Transverse colon (tissue), 4 donors: ENCODE measurements around the gene GFRA1. TPM values are rescaled to one million over a fixed set of nuclear protein-coding genes. Genes with fewer than 3 reads are reported as not detected.

ENCODE experiments used
- DNase-seq: peaks from one replicate; pipeline ENCODE4 v3.0.0-alpha.2; 2019
- H3K27ac ChIP-seq, 4 donors: fragments of 200-600 bp; sonication (generic); 2 replicates each; pipeline ENCODE4 v1.5.1; 2016 to 2018; ENCODE audit warnings: inconsistent platforms in 4 of 4
- H3K27me3 ChIP-seq: fragments of 200-600 bp; sonication (generic); 2 replicates; pipeline ENCODE4 v1.5.1; 2017; ENCODE audit warnings: inconsistent platforms
- H3K36me3 ChIP-seq, 4 donors: fragments of 200-600 bp; sonication (generic); 2 replicates each; pipeline ENCODE4 v1.5.1; 2017 to 2019; ENCODE audit warnings: inconsistent platforms in 4 of 4
- H3K4me1 ChIP-seq, 4 donors: fragments of 200-600 bp; sonication (generic); 2 replicates each; pipeline ENCODE4 v1.5.1; 2017 to 2020; ENCODE audit warnings: inconsistent platforms in 4 of 4
- H3K4me3 ChIP-seq, 4 donors: fragments of 200-600 bp; sonication (generic); 1 replicate in 1 of 4; 2 replicates in 3 of 4; pipeline versions ENCODE4 v1.5.1 to v1.6.1; 2017 to 2019; ENCODE audit warnings: inconsistent platforms in 4 of 4
- H3K9me3 ChIP-seq, 2 donors: fragments of 200-600 bp; sonication (generic); 2 replicates each; pipeline ENCODE4 v1.5.1; 2017 to 2019; ENCODE audit warnings: inconsistent platforms in 2 of 2
- EP300 ChIP-seq: sonication (generic); formaldehyde crosslinking; IDR thresholded peaks from one replicate; pipeline ENCODE4 v1.6.1; 2017; ENCODE audit warnings: antibody characterized with exemption, low read depth
- POLR2A ChIP-seq: fragments of 450-650 bp; IDR thresholded peaks from one replicate; pipeline ENCODE4 v1.6.1; 2016; ENCODE audit warnings: antibody characterized with exemption, mild to moderate bottlenecking, moderate library complexity
- POLR2AphosphoS5 ChIP-seq, 3 donors: sonication (generic); formaldehyde crosslinking; IDR thresholded peaks; one replicate each; pipeline ENCODE4 v1.6.1; 2016; ENCODE audit warnings: antibody characterized with exemption in 3 of 3
- WGBS, 2 donors: methylation state at CpG; one replicate each; pipeline ENCODE4 v1.1.5; 2018; ENCODE audit warnings: low coverage in 1 of 2; 5-methylcytosine and 5-hydroxymethylcytosine counted together
- in situ Hi-C, 4 donors: fragments of 200-750 bp; cut with MboI; loops; one replicate each; pipeline versions ENCODE4 v1.15.0 to v1.15.1; 2017; ENCODE audit warnings: low sequenced_read_pairs in 3 of 4, low pct_ligation_motif_present in 1 of 4, low pct_unique_long_range_greater_than_20kb in 1 of 4
- intact Hi-C: fragments of 100-400 bp; cut with DNase I; formaldehyde crosslinking; loops from one replicate; pipeline ENCODE4 v1.15.1; 2023; ENCODE audit warnings: low total_unique reads
- total RNA-seq, 4 donors: library from RNA; depleted of rRNA; stranded (reverse); fragments of >200 nt; gene quantifications; one replicate each; pipeline ENCODE4 v1.1.0, GENCODE V29; 2016
- TF ChIP-seq, protein P1 (sequence below), 5 experiments: fragments of 200-600 bp in 3 of 5; fragments of 450-650 bp in 2 of 5; sonication (generic) in 3 of 5; IDR thresholded peaks; 1 replicate in 2 of 5; 2 replicates in 3 of 5; pipeline ENCODE4 v1.5.1; 2016 to 2017; ENCODE audit warnings: antibody characterized with exemption in 5 of 5, inconsistent platforms in 3 of 5, mild to moderate bottlenecking in 2 of 5, moderate library complexity in 1 of 5

The GFRA1 gene
- total RNA-seq, 4 donors from 2014 or later: 12.0 to 32.8 (median 17.3) TPM

DNA sequence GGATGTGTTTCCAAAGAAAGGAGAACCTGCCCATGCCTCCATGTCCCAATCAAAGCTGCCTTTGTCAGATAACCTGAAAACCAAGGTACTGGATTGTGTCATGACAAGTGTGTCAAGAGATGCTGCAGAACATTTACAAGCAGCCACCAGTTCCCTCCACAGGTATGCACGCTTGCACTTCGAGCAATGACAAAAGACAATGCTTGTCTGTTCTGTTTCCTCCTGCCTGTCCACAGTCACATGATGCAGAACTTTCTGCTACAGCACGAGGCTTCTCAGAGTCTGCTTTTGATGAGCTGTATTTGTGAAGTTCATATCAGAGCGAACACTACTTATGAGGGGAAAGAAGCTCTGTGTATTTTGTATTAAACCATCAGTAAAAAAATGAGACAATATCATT is 209.9 kb downstream of the GFRA1 start:
- no peak for DNase-seq
- H3K4me1 ChIP-seq: no peaks in the 10 kb centered on the region
- no peak overlapping the region for H3K27ac ChIP-seq
- intact Hi-C loops (no loop called here), in situ Hi-C loops (no loop called here)
- 42 to 53% methylated on average over 2 to 4 of the region's 4 CpGs for WGBS, 2 donors
- H3K36me3 ChIP-seq: no peaks in the 10 kb centered on the region
- no peaks in the 10 kb centered on the region for H3K9me3 ChIP-seq
- TF ChIP-seq POLR2AphosphoS5 (IDR thresholded peaks at IDR 0.05): no peak
- no peak for TF ChIP-seq POLR2A
- no peak for TF ChIP-seq EP300
- TF ChIP-seq, protein P1, sequence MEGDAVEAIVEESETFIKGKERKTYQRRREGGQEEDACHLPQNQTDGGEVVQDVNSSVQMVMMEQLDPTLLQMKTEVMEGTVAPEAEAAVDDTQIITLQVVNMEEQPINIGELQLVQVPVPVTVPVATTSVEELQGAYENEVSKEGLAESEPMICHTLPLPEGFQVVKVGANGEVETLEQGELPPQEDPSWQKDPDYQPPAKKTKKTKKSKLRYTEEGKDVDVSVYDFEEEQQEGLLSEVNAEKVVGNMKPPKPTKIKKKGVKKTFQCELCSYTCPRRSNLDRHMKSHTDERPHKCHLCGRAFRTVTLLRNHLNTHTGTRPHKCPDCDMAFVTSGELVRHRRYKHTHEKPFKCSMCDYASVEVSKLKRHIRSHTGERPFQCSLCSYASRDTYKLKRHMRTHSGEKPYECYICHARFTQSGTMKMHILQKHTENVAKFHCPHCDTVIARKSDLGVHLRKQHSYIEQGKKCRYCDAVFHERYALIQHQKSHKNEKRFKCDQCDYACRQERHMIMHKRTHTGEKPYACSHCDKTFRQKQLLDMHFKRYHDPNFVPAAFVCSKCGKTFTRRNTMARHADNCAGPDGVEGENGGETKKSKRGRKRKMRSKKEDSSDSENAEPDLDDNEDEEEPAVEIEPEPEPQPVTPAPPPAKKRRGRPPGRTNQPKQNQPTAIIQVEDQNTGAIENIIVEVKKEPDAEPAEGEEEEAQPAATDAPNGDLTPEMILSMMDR (IDR thresholded peaks at IDR 0.05): no peak
- no peak overlapping the region for H3K4me3 ChIP-seq
- H3K27me3 ChIP-seq: no peaks in the 10 kb centered on the region

DNA sequence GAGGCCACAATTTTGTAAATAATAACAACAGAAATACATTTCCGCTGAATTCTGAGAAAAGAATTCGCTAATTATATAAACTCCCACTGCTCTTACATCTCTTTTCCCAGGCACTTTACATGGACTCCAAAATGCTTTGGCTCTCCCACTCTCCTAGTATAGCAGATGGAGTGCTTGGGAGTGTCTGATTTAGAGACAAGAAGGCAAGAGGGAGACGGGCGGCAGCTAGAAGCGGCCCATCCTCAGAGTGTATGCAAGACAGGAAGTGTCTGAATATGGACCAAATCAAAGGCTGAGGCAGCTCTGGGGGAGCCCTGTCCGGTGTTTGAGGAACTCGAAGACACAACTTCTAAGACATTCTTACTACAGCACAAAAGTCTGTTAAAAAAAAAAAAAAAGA is 212.1 kb downstream of the GFRA1 start:
- no peak overlapping the region for H3K27ac ChIP-seq
- TF ChIP-seq POLR2AphosphoS5 (IDR thresholded peaks at IDR 0.05) (no peak), EP300 (no peak), POLR2A (no peak)
- TF ChIP-seq, protein P1 (IDR thresholded peaks at IDR 0.05): no peak
- H3K9me3 ChIP-seq: no peaks in the 10 kb centered on the region
- H3K36me3 ChIP-seq: no peaks in the 10 kb centered on the region
- no peak for DNase-seq
- H3K4me3 ChIP-seq: no peak overlapping the region
- no peaks in the 10 kb centered on the region for H3K4me1 ChIP-seq
- 75 to 84% methylated on average over 7 of the region's 7 CpGs for WGBS, 2 donors
- in situ Hi-C loops: no loop called here
- no peaks in the 10 kb centered on the region for H3K27me3 ChIP-seq
- intact Hi-C loops: no loop called here

DNA sequence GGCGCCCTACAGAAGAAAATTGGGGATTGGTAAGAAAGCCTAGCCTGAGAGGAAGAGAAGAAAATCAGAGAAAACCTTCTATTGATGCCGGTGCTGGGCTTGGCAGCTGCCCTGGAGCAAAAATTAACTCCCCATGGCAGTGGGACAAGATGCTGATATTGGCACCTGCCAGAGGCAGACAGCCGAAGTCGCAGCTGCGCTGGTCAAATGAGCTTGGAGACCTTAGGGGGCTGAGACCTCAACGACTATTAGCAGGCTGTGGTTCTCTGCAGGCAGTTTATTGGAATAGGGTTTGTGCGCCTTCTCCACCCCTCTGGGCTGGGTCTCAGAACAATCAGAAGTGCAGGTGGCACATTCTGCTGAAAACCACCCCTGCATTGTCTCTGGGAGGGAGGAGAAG is 213.7 kb downstream of the GFRA1 start:
- intact Hi-C loops (no loop called here), in situ Hi-C loops (no loop called here)
- no peaks in the 10 kb centered on the region for H3K36me3 ChIP-seq
- H3K27me3 ChIP-seq: no peaks in the 10 kb centered on the region
- TF ChIP-seq POLR2A (no peak), POLR2AphosphoS5 (IDR thresholded peaks at IDR 0.05) (no peak)
- H3K9me3 ChIP-seq: no peaks in the 10 kb centered on the region
- H3K4me1 ChIP-seq: peaks cover 0 to 6% (median 0%) of the 10 kb centered on the region in 4 donors
- H3K4me3 ChIP-seq: no peak overlapping the region
- WGBS, 2 donors: 77 to 85% methylated on average over 3 to 7 of the region's 7 CpGs
- no peak for DNase-seq
- no peak overlapping the region for H3K27ac ChIP-seq

DNA sequence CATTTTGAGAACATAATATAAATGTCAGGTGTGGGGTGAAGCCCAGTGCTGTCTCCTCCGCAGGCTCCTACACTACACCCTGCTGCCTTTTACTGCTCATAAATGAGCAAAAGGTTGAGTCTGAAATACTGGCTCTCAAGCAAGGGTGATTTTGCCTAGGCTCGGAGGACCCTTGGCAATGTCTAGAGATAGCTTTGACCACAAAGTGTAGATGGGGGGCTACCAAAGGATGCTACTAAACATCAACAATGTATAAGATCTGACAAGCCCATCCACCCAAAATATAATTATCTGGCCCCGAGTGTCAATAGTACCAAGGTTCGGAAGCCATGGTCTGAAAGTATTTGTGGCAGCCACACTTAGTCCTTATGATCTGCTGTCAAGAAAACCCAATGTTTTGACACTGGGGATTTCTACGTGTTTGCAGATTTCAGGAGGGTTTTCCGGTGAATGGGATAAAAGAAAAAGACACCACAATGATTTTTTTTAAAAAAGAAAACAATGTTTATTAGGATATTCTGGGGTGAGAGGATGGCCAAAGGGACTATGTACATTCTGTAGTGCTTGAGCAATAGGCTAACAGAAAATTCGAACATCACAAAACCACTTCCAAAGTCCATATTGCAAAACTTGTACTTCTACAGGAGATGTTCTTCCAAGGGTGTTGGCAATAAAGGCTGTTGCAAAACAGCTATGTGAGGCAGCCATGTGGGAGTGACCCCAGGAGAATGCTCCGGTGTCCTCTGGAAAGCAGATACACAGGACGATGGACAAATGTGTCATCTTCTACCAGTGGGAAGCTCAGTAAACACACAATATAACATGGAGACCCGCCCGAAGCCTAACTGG is 216.3 kb downstream of the GFRA1 start:
- Histone ChIP-seq H3K9me3 (no peaks in the 10 kb centered on the region), H3K27me3 (no peaks in the 10 kb centered on the region), H3K36me3 (no peaks in the 10 kb centered on the region), H3K27ac (no peak overlapping the region), H3K4me1 (peaks cover 0 to 6% (median 0%) of the 10 kb centered on the region in 4 donors), H3K4me3 (no peak overlapping the region)
- DNase-seq: no peak
- TF ChIP-seq POLR2AphosphoS5 (IDR thresholded peaks at IDR 0.05): peak in 1 of 3 donors; percentile 26
- no peak for TF ChIP-seq POLR2A
- 72 to 84% methylated on average over 8 to 11 of the region's 11 CpGs for WGBS, 2 donors
- in situ Hi-C loops: no loop called here
- intact Hi-C loops: no loop called here

DNA sequence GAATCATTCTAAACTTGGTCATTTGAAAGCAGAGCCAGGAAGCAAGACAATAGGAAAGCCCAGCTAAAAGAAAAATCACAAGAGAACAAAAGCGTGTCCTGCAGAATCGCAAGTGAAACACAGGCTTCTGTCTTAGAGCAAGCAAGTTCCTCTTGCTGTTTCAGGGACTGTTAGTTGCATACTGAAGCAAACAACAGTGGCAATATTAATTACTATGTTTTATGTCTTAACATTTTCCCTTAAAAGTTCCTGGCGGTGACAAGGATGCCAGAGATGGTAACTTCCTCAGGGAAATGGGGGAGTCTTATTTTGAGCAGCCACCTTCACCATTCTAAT is 217.1 kb downstream of the GFRA1 start:
- Histone ChIP-seq H3K4me1 (peaks cover 0 to 6% (median 0%) of the 10 kb centered on the region in 4 donors), H3K27me3 (no peaks in the 10 kb centered on the region), H3K9me3 (no peaks in the 10 kb centered on the region), H3K36me3 (no peaks in the 10 kb centered on the region), H3K4me3 (no peak overlapping the region), H3K27ac (peak overlapping the region in 1 of 4 donors; percentile 53)
- DNase-seq: no peak
- WGBS, 2 donors: 88 to 100% methylated on average over 2 to 3 of the region's 3 CpGs
- in situ Hi-C loops: no loop called here
- intact Hi-C loops: no loop called here
- TF ChIP-seq POLR2AphosphoS5 (IDR thresholded peaks at IDR 0.05) (no peak), EP300 (no peak), POLR2A (no peak)
- TF ChIP-seq, protein P1 (IDR thresholded peaks at IDR 0.05): no peak
